Head of caudate nucleus (tissue), 42 donors: ENCODE data around the gene SLC26A9.

Source experiments
- DNase-seq, 42 donors: peaks; one replicate each; pipeline versions ENCODE4 v3.0.0 to v3.0.0-alpha.2; 2020 to 2021; ENCODE audit warnings: mixed read lengths in 7 of 42
- intact Hi-C: fragments of 100-400 bp; cut with DNase I; formaldehyde crosslinking; loops from one replicate; pipeline ENCODE4 v1.15.0; 2022

The SLC26A9 gene, protein sequence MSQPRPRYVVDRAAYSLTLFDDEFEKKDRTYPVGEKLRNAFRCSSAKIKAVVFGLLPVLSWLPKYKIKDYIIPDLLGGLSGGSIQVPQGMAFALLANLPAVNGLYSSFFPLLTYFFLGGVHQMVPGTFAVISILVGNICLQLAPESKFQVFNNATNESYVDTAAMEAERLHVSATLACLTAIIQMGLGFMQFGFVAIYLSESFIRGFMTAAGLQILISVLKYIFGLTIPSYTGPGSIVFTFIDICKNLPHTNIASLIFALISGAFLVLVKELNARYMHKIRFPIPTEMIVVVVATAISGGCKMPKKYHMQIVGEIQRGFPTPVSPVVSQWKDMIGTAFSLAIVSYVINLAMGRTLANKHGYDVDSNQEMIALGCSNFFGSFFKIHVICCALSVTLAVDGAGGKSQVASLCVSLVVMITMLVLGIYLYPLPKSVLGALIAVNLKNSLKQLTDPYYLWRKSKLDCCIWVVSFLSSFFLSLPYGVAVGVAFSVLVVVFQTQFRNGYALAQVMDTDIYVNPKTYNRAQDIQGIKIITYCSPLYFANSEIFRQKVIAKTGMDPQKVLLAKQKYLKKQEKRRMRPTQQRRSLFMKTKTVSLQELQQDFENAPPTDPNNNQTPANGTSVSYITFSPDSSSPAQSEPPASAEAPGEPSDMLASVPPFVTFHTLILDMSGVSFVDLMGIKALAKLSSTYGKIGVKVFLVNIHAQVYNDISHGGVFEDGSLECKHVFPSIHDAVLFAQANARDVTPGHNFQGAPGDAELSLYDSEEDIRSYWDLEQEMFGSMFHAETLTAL

DNA sequence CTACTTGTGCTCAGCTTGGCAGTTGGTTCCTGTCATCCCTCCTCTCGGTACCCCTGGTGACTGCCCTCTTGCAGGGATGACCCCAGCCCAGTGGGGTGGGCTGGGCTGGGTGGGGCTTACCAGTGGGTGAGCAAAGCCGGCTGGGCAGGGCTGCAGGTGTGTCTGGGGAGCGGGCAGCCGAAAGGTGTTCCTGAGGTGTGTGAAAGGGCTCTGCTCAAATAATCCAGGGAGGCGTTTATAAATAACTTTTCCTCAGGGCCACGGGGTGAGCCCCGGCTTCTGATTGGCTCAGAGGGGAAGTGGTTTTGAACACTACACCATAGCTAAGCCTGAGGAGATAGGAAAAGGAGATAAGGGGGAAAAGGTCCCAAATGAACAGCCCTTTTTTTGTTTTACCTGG, at the start of gene SLC26A9:
Gene SLC26A9 (minus strand): TSS at position 212 of the 400 bp plus-strand sequence. CDS start 7,636 bp downstream, outside the sequence.
- intact Hi-C loops = no loop called here

DNA sequence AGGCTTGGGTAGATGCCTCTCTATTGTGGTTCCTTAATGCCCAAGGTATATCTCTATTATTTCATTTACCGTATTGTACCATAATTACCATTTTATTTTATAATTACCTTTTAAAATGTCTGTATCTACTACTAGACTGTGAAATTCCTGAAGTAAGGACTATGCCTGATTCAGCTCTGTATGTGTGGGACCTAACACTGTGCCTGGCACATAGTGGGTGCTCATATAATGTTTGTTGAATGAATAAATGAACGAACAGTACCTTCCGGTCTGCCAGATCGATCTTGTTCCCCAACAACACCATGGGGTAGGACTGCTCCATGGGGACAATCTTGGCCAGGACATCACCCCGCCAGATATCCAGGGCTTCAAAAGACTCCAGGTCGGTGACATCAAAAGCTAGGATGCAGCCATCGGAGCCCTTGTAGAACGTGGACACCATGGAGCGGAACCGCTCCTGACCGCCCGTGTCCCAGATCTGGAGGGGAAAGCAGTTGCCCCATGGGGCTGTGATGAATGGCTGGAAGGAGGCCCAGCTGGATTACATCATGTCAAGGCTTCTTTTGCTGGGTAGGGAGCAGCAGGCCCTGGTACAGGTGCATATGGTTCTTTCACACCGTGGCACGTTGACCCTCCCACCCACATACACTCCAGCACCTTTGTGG, 49.1 kb upstream of the SLC26A9 start:
- intact Hi-C loops = no loop called here
- no peak for DNase-seq

More for the DNA sequence above, at the start of gene SLC26A9:
- DNase-seq = no peak

DNA sequence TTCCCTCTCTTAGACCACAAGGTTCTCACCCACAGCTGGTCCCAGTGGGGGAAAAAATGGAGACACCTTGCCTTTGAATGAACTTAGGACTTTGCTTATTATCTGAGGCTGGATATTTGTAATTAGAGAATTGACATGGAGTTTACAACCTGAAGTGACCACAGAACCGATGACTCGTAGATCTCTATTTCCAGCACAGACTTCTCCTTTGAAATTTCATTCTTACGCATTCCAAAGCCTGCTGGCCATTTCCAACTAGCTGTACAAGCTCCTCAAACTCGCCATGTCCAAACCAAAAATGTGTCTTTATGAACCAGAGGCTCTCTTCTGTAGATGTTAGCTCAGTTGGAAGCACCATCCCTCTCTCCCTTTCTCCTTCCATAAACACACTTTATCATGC, 48.0 kb upstream of the SLC26A9 start:
- DNase-seq = no peak

DNA sequence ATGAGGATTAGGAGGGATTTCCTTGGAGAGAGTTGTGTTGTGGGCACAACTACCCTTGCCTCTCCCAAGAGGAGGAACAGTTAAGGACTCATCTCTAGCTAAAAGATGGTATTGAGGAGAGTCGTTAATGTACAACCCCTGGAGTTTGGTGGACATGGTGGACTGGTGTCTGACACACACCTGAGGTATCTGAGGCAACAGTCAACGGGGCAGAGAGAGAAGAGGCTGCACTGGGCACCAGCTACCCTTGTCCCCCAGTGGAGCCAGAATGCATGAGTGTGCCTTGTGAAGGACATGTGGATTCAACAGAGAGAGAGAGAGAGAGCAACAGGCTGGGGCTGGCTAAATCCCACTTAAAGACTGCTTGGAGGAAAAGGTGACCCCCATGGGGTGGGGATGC, 47.0 kb upstream of the SLC26A9 start:
- intact Hi-C loops = no loop called here
- DNase-seq = no peak

More for the DNA sequence above, 48.0 kb upstream of the SLC26A9 start:
- intact Hi-C loops = no loop called here

DNA sequence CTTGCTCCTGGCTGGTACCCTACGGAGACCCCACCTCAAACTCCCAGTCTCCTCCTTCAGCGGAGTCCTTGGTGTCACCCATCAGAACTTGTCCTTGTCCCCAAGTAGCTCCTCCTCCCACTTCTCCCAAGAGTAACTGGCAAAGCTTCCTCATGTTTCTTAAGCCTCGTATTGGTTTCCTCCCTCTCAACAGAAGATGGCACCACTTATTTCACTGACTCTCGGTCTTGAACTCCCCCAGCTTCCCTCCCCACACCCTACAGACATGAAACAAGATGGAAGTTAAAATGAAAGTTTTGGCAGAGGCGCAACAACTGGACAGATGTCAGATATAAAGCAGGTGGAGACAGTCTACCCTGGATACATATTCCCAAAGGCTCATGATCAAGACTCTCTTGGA, 46.5 kb upstream of the SLC26A9 start:
- DNase-seq = no peak
- intact Hi-C loops = no loop called here

DNA sequence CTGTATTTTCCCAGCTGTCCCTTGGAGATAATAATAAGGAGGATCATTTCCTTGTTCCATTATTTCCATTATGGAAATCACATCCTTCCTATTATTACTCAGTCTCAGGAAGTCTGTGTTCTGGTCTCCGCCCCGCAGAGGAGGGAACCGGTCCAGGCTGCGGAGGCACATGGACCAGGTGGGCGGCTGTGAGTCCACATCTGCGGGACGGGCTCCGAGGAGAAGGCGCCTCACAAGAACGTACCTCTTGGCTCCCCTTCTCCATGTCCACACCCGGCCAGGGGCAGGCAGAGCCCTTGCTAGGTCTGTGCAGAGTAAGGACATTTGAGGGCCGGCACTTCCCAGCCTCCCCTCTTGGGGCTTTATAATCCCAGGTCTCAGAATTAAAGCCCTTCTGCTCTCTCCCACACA, 45.3 kb upstream of the SLC26A9 start:
- DNase-seq = no peak
- intact Hi-C loops = no loop called here

DNA sequence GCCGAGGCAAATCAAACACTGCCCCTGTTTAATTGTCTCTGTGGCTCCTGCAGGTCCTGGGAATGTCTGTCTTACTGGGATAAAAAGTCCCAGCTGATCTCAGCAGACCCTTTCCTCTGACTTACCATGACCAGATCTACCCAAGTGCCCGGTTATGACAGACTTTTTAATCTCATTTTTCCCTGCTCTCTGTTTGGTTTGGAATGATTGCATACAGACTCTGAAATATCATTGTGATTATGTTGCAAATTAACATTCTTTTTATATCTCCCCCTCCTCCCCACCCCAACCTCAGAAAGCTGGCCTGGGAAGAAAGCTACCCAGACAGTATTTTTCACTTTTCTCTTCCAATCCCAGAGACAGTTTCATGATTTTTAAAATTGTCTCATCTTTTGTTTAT, 43.6 kb upstream of the SLC26A9 start:
- DNase-seq = no peak
- intact Hi-C loops = no loop called here

DNA sequence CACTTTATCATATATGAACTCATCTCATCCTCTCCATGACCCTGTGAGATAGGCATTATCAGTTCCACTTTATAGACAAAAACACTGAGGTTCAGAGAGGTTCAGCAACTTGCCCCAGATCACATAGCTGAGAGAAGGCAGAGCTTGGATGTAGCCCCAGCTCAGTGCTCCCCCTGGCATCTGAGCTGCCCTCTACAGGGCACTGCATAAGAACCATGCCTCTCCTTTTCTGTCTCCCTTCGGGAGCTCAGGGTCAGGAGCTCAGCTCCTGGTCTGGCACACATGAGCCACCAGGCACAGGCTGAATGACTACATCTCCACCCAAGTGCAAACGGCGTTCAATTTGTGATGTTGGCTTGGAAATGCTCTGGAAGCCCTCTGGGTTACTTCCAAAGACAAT, 43.0 kb upstream of the SLC26A9 start:
- intact Hi-C loops = no loop called here
- no peak for DNase-seq

DNA sequence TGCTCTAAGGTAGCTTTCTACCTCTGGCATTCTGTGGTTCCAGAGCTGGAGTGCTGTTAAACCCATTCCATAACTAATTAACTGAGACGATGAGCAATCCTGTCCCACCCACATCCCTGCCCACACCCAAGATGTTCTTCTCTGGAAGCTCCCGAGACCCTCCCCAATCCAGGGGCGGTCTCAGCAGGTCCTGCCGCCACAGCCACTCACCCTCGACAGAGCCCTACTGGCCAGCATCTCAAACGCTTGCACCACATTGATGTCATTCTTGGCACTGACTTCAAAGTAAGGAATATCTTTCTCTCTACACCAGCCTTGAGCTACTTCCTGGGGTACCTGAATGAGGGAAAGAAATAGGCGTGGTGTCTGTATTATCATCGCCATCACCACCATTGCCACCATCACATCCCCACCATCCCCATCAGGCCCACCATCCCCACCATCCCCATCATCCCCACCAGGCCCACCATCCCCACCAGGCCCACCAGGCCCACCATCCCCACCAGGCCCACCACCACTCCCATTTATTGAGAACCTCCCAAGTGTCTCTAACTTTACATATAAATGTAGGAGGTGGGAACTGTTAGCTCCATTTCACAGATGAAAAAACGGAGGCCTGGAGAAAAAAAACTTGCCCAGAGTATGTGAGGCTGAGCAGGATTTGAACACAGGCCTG, 42.2 kb upstream of the SLC26A9 start:
- intact Hi-C loops = no loop called here
- no peak for DNase-seq

DNA sequence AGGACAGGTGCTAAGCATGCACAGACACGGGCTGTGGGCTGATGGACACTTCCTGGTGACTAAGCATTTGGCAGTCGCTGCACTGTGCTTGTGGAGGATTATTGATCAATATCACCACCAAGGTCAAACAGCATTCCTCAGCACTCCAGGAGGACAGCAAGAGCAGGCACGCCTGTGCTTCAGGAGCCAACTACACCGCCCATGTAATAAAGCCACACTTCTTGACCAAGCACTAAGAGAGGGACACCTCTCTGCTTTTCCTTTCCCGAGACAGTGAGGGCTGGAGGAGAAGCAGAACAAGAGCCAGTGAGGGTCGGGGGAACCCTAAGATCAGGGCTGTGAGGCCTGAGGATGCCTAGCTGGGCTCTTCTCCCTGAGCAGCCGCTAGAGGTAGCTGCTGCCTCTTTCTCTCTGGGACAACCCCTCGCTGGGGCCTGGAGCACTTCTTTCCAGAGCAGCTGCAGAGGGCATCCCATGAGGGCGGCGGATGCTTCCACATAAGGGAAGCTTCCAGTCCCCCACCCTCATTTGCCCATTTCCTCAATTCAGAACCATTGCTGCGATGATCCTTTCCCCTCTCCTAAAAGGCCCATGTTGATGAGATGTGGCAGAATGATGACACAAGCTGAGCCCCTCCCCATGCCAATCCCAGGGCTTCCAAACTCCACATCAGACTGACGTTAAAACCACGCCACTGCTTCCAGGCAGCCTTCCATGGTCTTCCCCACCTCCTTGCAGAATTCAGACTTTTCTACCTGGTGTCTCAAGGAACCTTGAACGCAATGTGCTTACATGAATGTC, 40.9 kb upstream of the SLC26A9 start:
- peak; percentile 55 to 92 (median 81) for DNase-seq
- intact Hi-C loops = loop anchor here (2.0 kb wide), 1 partner anchor 121 kb away; no protein-coding TSS in a partner anchor

DNA sequence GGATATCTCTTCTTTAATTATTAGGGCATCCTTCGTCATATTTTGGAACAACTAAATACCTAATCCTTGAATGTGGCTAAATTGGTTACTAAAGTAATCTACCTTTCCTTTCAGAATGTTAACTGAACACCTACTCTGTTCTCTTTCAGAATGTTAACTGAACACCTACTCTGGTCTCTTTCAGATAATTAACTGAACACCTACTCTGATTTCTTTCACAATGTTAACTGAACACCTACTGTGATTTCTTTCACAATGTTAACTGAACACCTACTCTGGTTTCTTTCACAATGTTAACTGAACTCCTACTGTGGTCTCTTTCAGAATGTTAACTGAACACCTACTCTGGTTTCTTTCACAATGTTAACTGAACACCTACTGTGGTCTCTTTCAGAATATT, 38.0 kb upstream of the SLC26A9 start:
- intact Hi-C loops = no loop called here
- DNase-seq = no peak

DNA sequence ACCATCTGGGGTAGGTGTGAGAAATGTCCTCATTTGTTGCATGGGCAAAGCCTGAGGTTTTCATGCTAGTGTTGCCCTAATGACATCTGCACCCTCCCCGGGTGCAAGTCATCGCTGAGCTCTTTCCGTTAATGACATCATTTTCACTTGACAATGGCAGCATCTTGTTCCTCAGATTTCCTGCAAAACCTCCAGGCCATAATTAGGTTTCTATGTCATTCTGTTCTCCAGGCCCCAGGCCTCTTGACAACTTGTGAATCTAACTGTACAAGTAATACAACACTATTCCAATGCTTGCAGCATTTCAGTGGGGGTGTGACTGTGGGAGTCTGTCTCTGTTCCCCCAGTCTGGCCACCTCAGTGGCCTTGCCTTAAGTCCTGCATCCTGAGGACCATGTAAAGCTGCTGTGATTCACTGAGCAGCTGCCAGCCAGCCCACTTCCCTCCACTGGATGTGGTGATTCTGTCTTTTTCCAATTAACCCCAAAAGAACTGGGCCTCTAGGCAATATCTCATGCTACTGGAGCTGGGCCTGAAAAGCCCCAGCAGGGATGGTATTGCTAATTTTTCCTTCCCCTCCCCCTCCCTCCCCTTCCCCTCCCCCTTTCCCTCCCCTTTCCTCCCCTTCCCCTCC, 37.1 kb upstream of the SLC26A9 start:
- intact Hi-C loops = no loop called here
- DNase-seq = no peak

DNA sequence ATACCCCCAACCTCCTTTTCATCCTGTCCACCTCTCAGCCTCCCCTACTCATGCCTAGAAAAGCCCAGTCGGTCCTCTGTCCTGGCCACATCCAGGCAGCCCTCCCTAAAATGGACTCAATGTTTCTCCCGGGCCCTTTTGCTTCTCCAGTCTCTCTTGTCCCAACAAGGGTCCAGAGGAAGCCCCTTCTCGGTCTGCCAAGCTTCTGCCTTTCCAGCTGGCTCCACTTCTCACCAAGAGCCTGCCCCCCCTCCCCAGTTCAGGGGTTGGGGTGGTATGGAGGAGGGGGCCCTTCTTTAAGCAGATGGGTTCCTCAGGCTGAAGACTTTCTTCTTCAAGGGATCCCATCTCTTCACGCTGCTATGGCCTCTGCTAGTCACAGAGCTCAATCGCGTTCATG, 36.0 kb upstream of the SLC26A9 start:
- intact Hi-C loops = loop anchor here (5.0 kb wide), 1 partner anchor 182 kb away; no protein-coding TSS in a partner anchor
- no peak for DNase-seq

DNA sequence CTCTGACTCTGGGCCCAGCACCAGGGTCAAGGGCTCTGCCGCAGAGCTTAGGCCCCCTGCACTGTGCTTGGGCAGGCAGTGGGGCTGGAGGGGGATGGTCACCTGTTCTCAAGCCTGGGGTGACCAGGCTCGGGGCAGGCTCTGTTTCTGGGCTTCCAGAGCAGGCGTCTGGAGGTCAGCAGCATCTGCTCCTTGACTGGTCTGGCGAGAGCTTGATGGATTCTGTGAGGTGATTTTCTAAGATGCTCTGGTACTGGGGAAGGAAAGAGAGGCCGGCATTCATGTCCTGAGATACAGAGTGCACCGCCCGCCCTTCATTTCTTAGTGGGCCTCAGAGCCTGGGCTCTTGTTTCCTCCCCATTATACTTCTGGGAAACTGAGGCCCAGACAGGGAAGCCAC, 35.4 kb upstream of the SLC26A9 start:
- DNase-seq = no peak
- intact Hi-C loops = loop anchor here (5.0 kb wide), 1 partner anchor 181 kb away; no protein-coding TSS in a partner anchor

DNA sequence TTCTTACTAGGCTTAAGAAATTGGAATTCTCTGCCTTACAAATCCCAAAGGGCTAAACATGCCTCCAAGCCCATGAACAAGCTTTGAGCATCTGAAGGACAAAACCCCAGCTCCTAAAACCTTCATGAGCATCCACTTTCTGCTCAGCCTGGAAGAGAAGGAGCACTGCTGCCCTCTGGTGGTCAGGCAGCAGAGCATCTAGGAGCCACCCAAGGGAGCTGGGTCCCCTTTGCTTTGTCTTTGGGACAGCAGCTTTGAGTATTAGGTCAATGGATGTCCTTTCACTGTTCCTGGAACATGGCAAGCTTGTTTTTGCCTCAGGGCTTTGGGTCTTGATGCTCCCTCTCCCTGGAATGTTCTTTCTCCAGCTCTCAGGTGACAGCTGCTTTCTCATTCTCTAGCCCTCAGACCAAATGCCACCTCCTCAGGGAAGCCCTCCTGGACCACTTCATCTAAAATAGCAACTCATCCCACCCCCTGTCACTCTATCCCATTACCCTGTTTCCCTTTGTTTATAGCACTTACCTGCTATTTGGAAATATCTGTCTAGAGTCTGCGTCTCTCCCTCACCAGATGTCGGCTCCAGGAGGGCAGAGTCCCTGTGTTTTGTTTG, 34.3 kb upstream of the SLC26A9 start:
- peak; percentile 47 to 91 (median 84) for DNase-seq
- intact Hi-C loops = loop anchor here (1.0 to 5.0 kb wide), 2 partner anchors 58 to 180 kb away; no protein-coding TSS in a partner anchor

DNA sequence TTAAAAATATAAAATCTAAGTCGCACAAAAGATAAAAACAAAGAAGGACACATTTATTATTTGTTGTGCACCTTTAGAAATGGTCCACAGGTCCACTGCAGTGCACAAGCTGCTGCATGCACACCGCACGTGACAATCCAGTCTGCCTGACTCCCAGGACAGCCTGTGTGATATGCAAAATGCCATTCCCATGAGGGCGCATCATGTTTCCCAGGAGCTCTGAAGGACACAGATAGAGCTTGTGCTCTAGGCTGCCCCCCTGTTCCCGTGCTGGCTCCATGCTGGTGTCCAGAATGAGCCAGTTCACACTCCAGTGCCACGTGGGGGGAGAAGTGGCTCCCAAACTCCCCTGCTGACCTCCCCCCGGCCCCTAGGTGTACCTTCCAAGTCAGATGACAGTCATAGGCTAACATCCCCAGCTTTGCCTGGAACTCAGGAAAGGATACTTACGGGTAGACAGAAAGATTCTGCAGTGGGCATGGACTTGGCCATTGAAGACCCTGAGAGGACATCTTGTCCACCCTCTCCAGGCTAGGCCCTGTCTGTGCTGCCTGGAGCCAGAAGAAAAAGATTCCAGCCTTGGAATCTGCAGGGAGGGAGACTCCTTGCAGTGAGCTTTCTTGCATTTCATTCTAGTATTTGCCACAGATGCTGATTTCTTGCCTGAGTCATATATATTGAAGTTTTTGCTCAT, 33.6 kb upstream of the SLC26A9 start:
- peak in 33 of 42 donors; percentile 18 to 75 (median 43) for DNase-seq
- intact Hi-C loops = loop anchor here (1.0 to 5.0 kb wide), 2 partner anchors 58 to 180 kb away; no protein-coding TSS in a partner anchor

DNA sequence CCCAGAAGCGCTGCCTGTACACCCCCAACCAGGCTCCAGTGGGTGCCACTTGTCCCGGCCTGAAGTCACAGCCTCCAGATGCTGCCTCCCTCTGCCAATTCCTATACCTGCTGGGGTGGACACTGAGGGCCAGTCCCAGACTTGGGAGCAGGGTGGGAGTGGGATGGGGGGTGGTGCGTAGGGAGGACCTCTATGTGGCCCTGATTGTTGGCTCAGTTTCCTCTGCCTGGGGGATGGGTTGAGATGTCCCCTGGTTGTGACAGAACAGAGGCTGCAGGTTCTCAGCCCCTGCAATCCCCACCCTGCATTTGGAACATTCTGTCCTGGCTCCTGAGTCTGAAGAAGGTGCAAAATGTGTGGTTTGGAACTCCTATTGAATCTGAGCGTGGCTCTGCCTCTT, 32.8 kb upstream of the SLC26A9 start:
- intact Hi-C loops = loop anchor here (5.0 kb wide), 1 partner anchor 179 kb away; no protein-coding TSS in a partner anchor
- no peak for DNase-seq
